CD4-positive, alpha-beta T cell treated with Interleukin-6 at 100 ng/mL for 8 hours (primary cell): ENCODE measurements around the gene ADARB2.
"Not testable (repeated sequence)": the region's sequence is repeated elsewhere in the genome, so short reads cannot be mapped to it uniquely, and the experiment has no call there.

Experiments used
- DNase-seq: peaks from one replicate; pipeline ENCODE4 v3.0.0-alpha.2; 2020; ENCODE audit warnings: mixed read lengths, low spot score

ADARB2 gene

GRCh38 chr10:1546431-1547110 is 190.8 kb downstream of the ADARB2 start:
- DNase-seq: no peak

- no peak for DNase-seq
Measured at GRCh38 chr10:1545524-1545923, 191.8 kb downstream of the ADARB2 start.

- no peak for DNase-seq
Measured at GRCh38 chr10:1544929-1545328, 192.4 kb downstream of the ADARB2 start.

GRCh38 chr10:1544209-1544673 is 193.1 kb downstream of the ADARB2 start:
- no peak for DNase-seq

DNA sequence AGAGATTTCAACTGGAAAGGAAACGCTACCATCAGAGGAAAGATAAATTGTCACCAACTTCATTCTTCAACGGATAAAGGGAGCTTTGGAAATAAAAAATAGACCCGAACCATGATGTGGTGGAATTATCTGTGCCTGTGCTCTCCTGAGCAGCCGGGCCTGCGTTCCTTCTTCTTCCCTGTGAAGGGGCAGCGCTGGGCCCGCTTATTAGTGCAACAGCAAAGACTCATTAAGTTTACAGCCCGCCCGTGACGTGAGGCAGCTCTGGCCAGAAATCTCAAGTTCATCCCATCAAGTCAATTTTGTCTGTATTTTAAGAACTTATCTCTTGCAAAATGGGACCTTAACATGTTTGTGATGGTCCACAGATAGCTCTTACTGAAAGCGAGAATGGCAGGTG is 193.7 kb downstream of the ADARB2 start:
- no peak for DNase-seq

- no peak for DNase-seq
Measured at GRCh38 chr10:1542941-1543340, 194.4 kb downstream of the ADARB2 start.

GRCh38 chr10:1540144-1540543 is 197.2 kb downstream of the ADARB2 start:
- no peak for DNase-seq

DNA sequence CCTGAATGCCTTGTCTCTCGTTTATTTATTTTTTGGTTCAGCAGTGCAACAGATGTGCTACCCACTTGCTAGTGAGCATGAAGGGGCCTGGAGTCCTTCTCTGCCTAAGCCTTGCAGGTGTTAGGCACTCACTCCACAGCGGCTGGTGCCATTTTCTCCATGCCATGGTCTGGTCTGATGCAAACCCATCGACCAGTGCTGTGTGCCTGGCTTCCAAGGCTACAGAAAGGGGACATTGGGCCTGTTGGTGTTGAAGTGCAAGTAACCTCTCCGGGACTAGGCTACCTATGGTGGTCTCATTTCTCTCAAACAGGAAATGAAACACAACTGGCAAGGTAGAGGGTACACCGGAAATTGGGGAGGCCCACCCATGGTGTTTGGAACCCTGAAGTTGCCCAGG is 198.1 kb downstream of the ADARB2 start:
- no peak for DNase-seq

- no peak for DNase-seq
Measured at GRCh38 chr10:1538531-1539061, 198.7 kb downstream of the ADARB2 start.

DNA sequence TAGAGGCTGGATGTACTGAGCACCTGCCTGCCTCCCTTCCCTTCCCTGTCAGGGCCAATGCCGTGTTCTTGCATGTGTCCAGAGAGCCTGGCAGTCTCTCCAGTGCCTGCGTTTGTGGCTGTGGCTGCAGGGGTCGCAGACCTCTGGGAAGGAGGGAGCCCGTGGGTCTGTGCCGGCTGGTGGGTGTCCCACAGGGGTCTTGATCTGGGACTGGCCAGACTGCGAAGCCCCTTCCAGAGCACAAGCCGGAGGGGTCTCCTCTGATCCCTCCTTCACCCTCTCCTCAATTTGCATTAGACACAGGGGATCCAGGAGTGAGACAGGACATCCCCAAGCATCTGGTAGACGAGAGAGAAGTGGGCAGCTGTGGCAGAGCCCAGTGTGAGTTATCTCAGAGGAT is 199.2 kb downstream of the ADARB2 start:
- no peak for DNase-seq

- not testable (repeated sequence) for DNase-seq
Measured at GRCh38 chr10:1537449-1537848, 199.9 kb downstream of the ADARB2 start.

GRCh38 chr10:1536341-1536740 is 201.0 kb downstream of the ADARB2 start:
- no peak for DNase-seq

GRCh38 chr10:1535301-1535965 is 201.9 kb downstream of the ADARB2 start:
- no peak for DNase-seq

- no peak for DNase-seq
Measured at GRCh38 chr10:1534820-1535219, 202.5 kb downstream of the ADARB2 start.

DNA sequence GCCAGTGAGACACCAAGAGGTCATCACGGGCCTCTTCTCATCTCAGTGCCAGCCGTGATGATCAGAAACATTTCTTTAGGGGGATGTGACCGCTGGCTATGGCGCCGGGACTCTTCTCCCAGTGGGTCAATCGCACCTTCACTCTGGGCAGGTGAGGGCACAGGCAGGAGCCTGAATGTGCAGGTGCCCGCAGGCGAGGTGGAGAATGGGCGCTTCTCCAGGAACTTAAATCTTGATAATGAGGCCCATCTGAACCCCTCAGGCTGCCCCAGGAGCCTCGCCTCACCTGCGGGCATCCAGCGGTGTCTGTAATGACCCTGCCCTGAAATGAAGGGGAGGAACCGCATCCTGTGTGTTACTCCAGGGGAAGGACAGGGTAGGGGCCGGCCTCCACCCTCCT is 204.7 kb downstream of the ADARB2 start:
- DNase-seq: no peak

GRCh38 chr10:1531883-1532597 is 205.3 kb downstream of the ADARB2 start:
- DNase-seq: no peak

DNA sequence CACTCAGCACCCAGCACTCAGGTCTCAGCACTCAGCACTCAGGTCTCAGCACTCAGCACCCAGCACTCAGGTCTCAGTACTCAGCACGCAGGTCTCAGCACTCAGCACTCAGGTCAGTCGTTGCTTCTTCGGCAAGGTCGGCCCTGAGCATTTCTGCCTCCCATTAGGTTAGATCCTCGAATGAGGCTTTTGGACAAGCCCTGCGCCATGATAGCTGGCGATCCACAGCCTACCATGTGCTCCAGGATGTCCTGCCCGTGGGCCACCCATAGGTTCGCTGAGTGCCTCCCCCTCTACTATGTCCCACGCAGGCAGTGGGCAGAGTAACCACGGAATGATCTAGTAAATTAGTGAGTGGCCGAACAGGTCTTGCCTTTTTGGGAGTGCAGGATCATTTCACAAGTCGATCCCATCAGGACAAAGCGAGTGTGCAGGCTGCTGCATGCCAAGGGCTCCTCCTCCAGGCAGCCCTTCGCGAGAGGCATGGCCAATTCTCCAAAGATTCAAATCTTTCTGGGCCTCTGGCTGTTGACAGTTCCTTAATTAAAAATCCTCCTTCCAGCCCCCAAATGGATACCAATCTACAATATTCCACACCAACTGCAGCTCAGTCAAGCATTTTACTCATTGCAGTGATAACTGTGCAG is 206.3 kb downstream of the ADARB2 start:
- DNase-seq: no peak

GRCh38 chr10:1529806-1530413 is 207.4 kb downstream of the ADARB2 start:
- no peak for DNase-seq

- DNase-seq: no peak
Measured at GRCh38 chr10:1527951-1528350, 209.4 kb downstream of the ADARB2 start.

DNA sequence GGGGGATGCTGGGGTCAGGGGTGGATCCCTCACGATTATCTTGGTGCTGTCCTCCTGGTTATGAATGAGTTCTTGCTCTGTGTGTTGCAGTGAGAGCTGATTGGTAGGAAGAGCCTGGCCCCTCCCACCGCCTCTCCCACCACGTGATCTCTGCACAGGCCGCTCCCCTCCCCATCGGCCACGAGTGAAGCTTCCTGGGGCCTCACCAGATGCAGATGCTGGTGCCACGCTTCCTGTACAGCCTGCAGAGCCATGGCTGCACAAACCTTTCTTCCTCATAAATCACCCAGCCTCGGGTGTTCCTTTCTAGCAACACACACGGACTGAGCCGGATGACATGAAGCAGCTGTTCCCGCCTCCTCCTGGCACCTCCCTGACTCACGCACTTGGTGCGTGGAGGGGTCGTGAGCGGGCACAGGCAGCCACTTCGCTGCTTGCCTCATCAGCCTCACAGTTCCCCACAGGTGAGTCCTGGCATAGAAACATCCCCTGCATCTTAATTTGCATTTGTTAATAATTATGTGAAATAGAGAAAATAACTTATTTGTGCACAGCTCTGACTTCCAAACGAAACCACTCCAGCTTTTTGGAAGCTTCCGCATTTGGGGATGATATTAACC is 210.8 kb downstream of the ADARB2 start:
- no peak for DNase-seq

DNA sequence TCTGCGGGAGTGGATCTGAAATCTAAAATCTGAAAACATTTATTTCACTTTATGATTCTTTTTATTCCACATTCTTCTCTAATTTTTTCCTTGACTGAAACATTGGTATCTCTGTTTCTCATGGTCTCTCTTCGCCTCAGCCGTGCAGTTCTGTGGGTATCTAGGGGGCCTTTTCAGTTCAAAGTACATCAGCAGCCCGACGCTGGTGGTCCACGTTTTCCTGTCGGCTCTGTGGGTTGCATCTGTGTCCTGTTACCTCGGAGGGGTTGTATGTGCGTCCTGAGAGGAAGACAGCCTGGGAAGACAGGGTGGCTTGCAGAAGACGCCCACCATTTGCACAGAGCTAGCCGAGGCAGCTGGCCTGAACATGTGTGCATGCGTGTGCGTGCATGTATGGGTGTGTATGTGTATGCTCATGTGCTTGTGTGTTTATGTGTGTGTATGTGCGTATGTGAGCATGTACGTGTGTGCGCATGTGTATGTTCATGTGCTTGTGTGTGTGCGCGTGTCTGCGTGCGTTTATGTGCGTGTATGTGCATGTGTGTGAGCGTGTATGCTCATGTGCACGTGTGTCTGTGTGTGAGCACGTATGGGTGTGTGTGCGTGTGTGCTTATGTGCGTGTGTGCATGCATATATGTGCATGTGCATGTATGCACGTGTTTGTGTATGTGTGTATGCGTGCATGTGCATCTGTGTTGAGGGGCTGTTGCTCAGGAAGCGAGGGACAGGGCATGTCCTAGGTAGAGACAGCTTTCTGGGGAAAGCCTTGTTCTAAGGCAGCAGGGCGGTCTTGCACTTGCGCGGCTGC is 211.8 kb downstream of the ADARB2 start:
- no peak for DNase-seq
